Vagina (tissue), 2 donors: ENCODE data around the gene MINDY3.
"Not testable (repeated sequence)": the region's sequence is repeated elsewhere in the genome, so short reads cannot be mapped to it uniquely, and the experiment has no call there.

Experiments
- CTCF ChIP-seq, 3 experiments: fragments of 450-650 bp in 2 of 3; fragments of 200-600 bp in 1 of 3; sonication (generic) in 1 of 3; IDR thresholded peaks; one replicate each; pipeline ENCODE4 v1.5.1; 2017 to 2019; ENCODE audit warnings: antibody characterized with exemption in 3 of 3, mild to moderate bottlenecking in 2 of 3, moderate library complexity in 2 of 3
- POLR2A ChIP-seq, 2 donors: fragments of 450-650 bp; IDR thresholded peaks; one replicate each; pipeline ENCODE4 v1.6.1; 2017; ENCODE audit warnings: antibody characterized with exemption in 2 of 2, mild to moderate bottlenecking in 2 of 2, moderate library complexity in 2 of 2
- POLR2AphosphoS5 ChIP-seq, 2 donors: sonication (generic); formaldehyde crosslinking; IDR thresholded peaks; one replicate each; pipeline ENCODE4 v1.9.0; 2017; ENCODE audit warnings: antibody characterized with exemption in 2 of 2, mild to moderate bottlenecking in 2 of 2, low read depth in 1 of 2; ENCODE audit not compliant: insufficient read depth in 1 of 2

GRCh38 chr10:15876274-15876673, 16.0 kb upstream of the MINDY3 start:
- not testable (repeated sequence) for TF ChIP-seq POLR2AphosphoS5 (IDR thresholded peaks at IDR 0.05; ENCODE audit: insufficient read depth in 1 of 2, low read depth in 1 of 2); POLR2A (IDR thresholded peaks at IDR 0.05); CTCF (IDR thresholded peaks at IDR 0.05)
